HCT116 (cell line): Measurements from ENCODE around the gene PLCB3. TPM values are rescaled to one million over a fixed set of nuclear protein-coding genes. Genes with fewer than 3 reads are reported as not detected.

Experiments
- ATAC-seq: fragments of 200-7000 bp; cut with Tn5 transposase; 2 replicates; pipeline ENCODE4 v1.9.1; 2020; ENCODE audit warnings: mild to moderate bottlenecking, moderate library complexity
- BruUV-seq: library from RNA; stranded (reverse); fragments of 400-500 nt; replicated peaks from 2 replicates; lab custom pipeline; 2021; lab: Mats Ljungman, UMichigan
- CTCF ChIA-PET: fragments of 300-600 bp; sonication (Branson Sonifier 250); formaldehyde crosslinking; loops from one replicate; lab custom pipeline; 2021; ENCODE audit warnings: antibody characterized with exemption; lab: Charles Lee
- POLR2A ChIA-PET: fragments of 300-600, 350-600 bp; sonication (Branson Sonifier 250); formaldehyde crosslinking; loops from one replicate; lab custom pipeline; 2021; ENCODE audit warnings: antibody characterized with exemption; lab: Charles Lee
- RAD21 ChIA-PET, 2 experiments: fragments of 300-600 bp; sonication (Branson Sonifier 250); formaldehyde crosslinking; loops; one replicate each; lab custom pipeline; 2023; ENCODE audit warnings: low total read pairs in 2 of 2; ENCODE audit not compliant: uncharacterized antibody in 2 of 2, unreplicated experiment in 2 of 2, low non-redundant PET in 1 of 2; lab: Charles Lee
- DNase-seq: peaks from one replicate; pipeline ENCODE4 v3.0.0-alpha.2; 2010; ENCODE audit warnings: low read depth, low spot score
- H2AFZ ChIP-seq: fragments of 200-600 bp; shearing (Covaris generic), sonication (generic); 2 replicates; pipeline ENCODE4 v1.6.1; 2017; ENCODE audit warnings: low read depth, mixed run types, mixed read lengths, antibody characterized with exemption, low read length; ENCODE audit not compliant: poor library complexity, severe bottlenecking
- H3K27ac ChIP-seq: 2 replicates; pipeline ENCODE4 v1.5.1; 2012; ENCODE audit warnings: low read depth, low read length
- H3K27me3 ChIP-seq: fragments of 200-600 bp; sonication (generic); 2 replicates; pipeline ENCODE4 v1.6.1; 2016; ENCODE audit warnings: mixed run types, low read length, mixed read lengths; ENCODE audit not compliant: insufficient read depth
- H3K36me3 ChIP-seq, 2 experiments: fragments of 200-500 bp in 1 of 2; fragments of 200-600 bp in 1 of 2; sonication (Bioruptor generic) in 1 of 2; sonication (generic) in 1 of 2; 2 replicates each; pipeline versions ENCODE4 v1.5.1 to v1.6.1; 2014 to 2016; ENCODE audit warnings: low read length in 2 of 2, inconsistent platforms in 1 of 2, mixed read lengths in 1 of 2, mixed run types in 1 of 2; ENCODE audit not compliant: insufficient read depth in 2 of 2, control insufficient read depth in 1 of 2
- H3K4me1 ChIP-seq, 2 experiments: fragments of 200-600 bp in 1 of 2; sonication (generic) in 1 of 2; 2 replicates each; pipeline versions ENCODE4 v1.5.1 to v1.6.1; 2012 to 2017; ENCODE audit warnings: low read length in 2 of 2, inconsistent platforms in 1 of 2, mild to moderate bottlenecking in 1 of 2, mixed read lengths in 1 of 2, mixed run types in 1 of 2, moderate library complexity in 1 of 2; ENCODE audit not compliant: insufficient read depth in 2 of 2, control insufficient read depth in 1 of 2
- H3K4me2 ChIP-seq: fragments of 200-600 bp; sonication (generic); 2 replicates; pipeline ENCODE4 v1.6.1; 2017; ENCODE audit warnings: mixed run types, low read length, mixed read lengths
- H3K4me3 ChIP-seq, 2 experiments: fragments of 200-600 bp in 1 of 2; sonication (generic) in 1 of 2; replicated peaks in 1 of 2; 2 replicates each; pipeline ENCODE4 v1.5.1; 2011 to 2016; ENCODE audit warnings: low read length in 2 of 2, control low read depth in 1 of 2, low read depth in 1 of 2, mild to moderate bottlenecking in 1 of 2, mixed read lengths in 1 of 2, mixed run types in 1 of 2
- H3K79me2 ChIP-seq: fragments of 200-600 bp; sonication (generic); 2 replicates; pipeline ENCODE4 v1.6.1; 2017; ENCODE audit warnings: mild to moderate bottlenecking, mixed run types, low read length, moderate library complexity, mixed read lengths; ENCODE audit not compliant: insufficient read depth
- H3K9ac ChIP-seq: fragments of 200-600 bp; sonication (generic); 2 replicates; pipeline ENCODE4 v1.6.1; 2016; ENCODE audit warnings: low read length, mixed read lengths
- H3K9me2 ChIP-seq: fragments of 200-600 bp; sonication (generic), shearing (Covaris generic); 2 replicates; pipeline ENCODE4 v1.6.1; 2017; ENCODE audit warnings: mixed run types, mild to moderate bottlenecking, moderate library complexity; ENCODE audit not compliant: insufficient read depth
- H3K9me3 ChIP-seq, 2 experiments: fragments of 200-500 bp in 1 of 2; fragments of 200-600 bp in 1 of 2; sonication (Bioruptor generic) in 1 of 2; sonication (generic) in 1 of 2; 2 replicates each; pipeline ENCODE4 v1.6.1; 2014 to 2017; ENCODE audit warnings: low read length in 2 of 2, mixed read lengths in 2 of 2, inconsistent platforms in 1 of 2, low read depth in 1 of 2, mild to moderate bottlenecking in 1 of 2, mixed run types in 1 of 2, moderate library complexity in 1 of 2; ENCODE audit not compliant: control insufficient read depth in 1 of 2, insufficient read depth in 1 of 2
- H4K20me1 ChIP-seq: fragments of 200-600 bp; sonication (generic), shearing (Covaris generic); 2 replicates; pipeline ENCODE4 v1.6.1; 2017; ENCODE audit warnings: mixed run types, mild to moderate bottlenecking, moderate library complexity; ENCODE audit not compliant: insufficient read depth
- CBX3 ChIP-seq: IDR thresholded peaks from 2 replicates; pipeline ENCODE4 v1.6.1; 2012; ENCODE audit warnings: low read depth
- ELF1 ChIP-seq: IDR thresholded peaks from 2 replicates; pipeline ENCODE4 v1.6.1; 2012; ENCODE audit warnings: low read depth, borderline replicate concordance
- EZH2 ChIP-seq: fragments of 200-600 bp; sonication (generic); IDR thresholded peaks from 2 replicates; pipeline ENCODE4 v1.6.1; 2017; ENCODE audit warnings: antibody characterized with exemption, mixed run types
- FOSL1 ChIP-seq: IDR thresholded peaks from 2 replicates; pipeline ENCODE4 v1.6.1; 2012; ENCODE audit warnings: low read depth
- JUND ChIP-seq: IDR thresholded peaks from 2 replicates; pipeline ENCODE4 v1.6.1; 2012
- POLR2AphosphoS5 ChIP-seq: IDR thresholded peaks from 2 replicates; pipeline ENCODE4 v1.6.1; 2011; ENCODE audit warnings: mild to moderate bottlenecking, low read depth, low read length, moderate library complexity
- SIN3A ChIP-seq: IDR thresholded peaks from 2 replicates; pipeline ENCODE4 v1.6.1; 2012; ENCODE audit warnings: low read depth
- SP1 ChIP-seq: IDR thresholded peaks from 2 replicates; pipeline ENCODE4 v1.6.1; 2012; ENCODE audit warnings: low read depth
- TCF7L2 ChIP-seq: IDR thresholded peaks from 2 replicates; pipeline ENCODE4 v1.7.0; 2011; ENCODE audit warnings: borderline replicate concordance, inconsistent platforms; ENCODE audit not compliant: insufficient read depth, insufficient read length; ENCODE audit errors: extremely low read depth
- YY1 ChIP-seq: IDR thresholded peaks from 2 replicates; pipeline ENCODE4 v1.6.1; 2011; ENCODE audit warnings: low read length, low read depth, moderate library complexity, mild to moderate bottlenecking; ENCODE audit not compliant: insufficient replicate concordance; ENCODE audit errors: extremely low read depth
- ZFX ChIP-seq: fragments of 450-650 bp; IDR thresholded peaks from 2 replicates; pipeline ENCODE4 v1.6.1; 2017
- intact Hi-C: fragments of 100-400 bp; cut with micrococcal nuclease; formaldehyde crosslinking; loops from 2 replicates; pipeline ENCODE4 v1.10.0; 2022
- total RNA-seq: library from RNA; stranded (reverse); gene quantifications from one replicate; pipeline ENCODE4 v1.2.1, GENCODE V29; 2021; ENCODE audit not compliant: unreplicated experiment
- TF ChIP-seq, protein P1 (sequence below), 3 experiments: fragments of 200-600 bp in 1 of 3; sonication (generic) in 1 of 3; IDR thresholded peaks in 2 of 3; conservative IDR thresholded peaks in 1 of 3; 2 replicates each; pipeline ENCODE4 v1.5.1; 2012 to 2017; ENCODE audit warnings: low read depth in 2 of 3, low read length in 2 of 3, antibody characterized with exemption in 1 of 3, borderline replicate concordance in 1 of 3, control low read depth in 1 of 3, mild to moderate bottlenecking in 1 of 3, mixed read lengths in 1 of 3, mixed run types in 1 of 3, moderate library complexity in 1 of 3; ENCODE audit not compliant: insufficient read depth in 1 of 3
- TF ChIP-seq, protein P2 (sequence below): IDR thresholded peaks from 2 replicates; pipeline ENCODE4 v1.6.1; 2012
- TF ChIP-seq, protein P3 (sequence below): IDR thresholded peaks from 2 replicates; pipeline ENCODE4 v1.6.1; 2012

PLCB3 gene
- total RNA-seq, 1 experiment from 2014 or later, result 106 TPM

DNA sequence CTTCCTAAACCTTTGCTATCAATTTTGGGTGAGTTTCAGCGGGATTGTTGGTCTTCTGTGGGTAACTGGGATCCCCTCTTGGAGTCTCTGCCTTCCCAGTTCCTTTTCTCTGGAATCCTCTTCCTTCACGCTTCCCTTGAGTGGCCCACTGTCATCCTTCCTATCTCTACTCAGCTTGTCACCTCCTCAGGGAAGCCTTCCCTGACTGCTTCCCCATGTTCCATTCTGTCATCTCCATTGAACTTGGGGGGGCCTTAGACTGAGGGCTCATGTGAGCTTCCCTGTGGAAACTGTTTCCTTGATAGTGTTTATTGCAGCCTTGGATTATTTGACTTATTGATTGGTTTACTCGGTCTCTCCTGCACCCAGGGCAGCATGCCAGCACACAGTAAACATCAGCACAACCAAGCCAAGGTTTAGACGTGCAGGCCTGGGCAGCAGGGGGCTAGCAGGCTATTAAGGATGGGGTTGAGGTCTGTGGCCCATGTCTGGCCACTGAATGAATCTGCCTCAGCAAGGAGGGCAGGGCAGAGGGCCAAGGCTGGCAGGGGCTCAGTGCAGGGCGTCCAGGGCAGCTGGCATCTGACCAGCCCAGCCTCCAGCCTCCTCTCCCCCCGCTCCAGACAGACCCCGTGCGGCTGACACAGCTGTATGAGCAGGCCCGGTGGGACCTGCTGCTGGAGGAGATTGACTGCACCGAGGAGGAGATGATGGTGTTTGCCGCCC is 32.5 kb upstream of the PLCB3 start (continued):
- TF ChIP-seq, protein P1, sequence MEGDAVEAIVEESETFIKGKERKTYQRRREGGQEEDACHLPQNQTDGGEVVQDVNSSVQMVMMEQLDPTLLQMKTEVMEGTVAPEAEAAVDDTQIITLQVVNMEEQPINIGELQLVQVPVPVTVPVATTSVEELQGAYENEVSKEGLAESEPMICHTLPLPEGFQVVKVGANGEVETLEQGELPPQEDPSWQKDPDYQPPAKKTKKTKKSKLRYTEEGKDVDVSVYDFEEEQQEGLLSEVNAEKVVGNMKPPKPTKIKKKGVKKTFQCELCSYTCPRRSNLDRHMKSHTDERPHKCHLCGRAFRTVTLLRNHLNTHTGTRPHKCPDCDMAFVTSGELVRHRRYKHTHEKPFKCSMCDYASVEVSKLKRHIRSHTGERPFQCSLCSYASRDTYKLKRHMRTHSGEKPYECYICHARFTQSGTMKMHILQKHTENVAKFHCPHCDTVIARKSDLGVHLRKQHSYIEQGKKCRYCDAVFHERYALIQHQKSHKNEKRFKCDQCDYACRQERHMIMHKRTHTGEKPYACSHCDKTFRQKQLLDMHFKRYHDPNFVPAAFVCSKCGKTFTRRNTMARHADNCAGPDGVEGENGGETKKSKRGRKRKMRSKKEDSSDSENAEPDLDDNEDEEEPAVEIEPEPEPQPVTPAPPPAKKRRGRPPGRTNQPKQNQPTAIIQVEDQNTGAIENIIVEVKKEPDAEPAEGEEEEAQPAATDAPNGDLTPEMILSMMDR (IDR thresholded peaks at IDR 0.05 in 2 of 3, conservative IDR thresholded peaks at IDR 0.05 in 1 of 3; ENCODE audit: borderline replicate concordance in 1 of 3, insufficient read depth in 1 of 3, low read depth in 2 of 3, low read length in 2 of 3), result no peak
- TF ChIP-seq YY1 (no peak), ZFX (no peak), ELF1 (no peak)
- TF ChIP-seq, protein P2, sequence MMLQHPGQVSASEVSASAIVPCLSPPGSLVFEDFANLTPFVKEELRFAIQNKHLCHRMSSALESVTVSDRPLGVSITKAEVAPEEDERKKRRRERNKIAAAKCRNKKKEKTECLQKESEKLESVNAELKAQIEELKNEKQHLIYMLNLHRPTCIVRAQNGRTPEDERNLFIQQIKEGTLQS, result no peak

DNA sequence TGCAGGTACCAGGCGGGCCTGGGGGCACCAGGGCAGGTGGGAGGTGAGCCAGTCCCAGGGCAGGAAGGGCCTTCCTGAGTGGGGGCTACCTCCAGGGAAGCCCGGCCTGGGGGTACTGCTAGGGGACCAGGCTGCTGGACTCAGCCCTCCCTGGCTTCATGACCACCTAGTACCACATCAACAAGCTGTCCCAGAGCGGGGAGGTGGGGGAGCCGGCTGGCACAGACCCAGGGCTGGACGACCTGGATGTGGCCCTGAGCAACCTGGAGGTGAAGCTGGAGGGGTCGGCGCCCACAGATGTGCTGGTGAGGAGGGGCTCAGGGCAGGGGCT is 32.0 kb upstream of the PLCB3 start:
- TF ChIP-seq SP1 (no peak), CBX3 (no peak), FOSL1 (no peak), EZH2 (no peak), POLR2AphosphoS5 (no peak), JUND (no peak), TCF7L2 (no peak), SIN3A (no peak)
- TF ChIP-seq, protein P3, sequence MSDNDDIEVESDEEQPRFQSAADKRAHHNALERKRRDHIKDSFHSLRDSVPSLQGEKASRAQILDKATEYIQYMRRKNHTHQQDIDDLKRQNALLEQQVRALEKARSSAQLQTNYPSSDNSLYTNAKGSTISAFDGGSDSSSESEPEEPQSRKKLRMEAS, result no peak
- TF ChIP-seq, protein P1 (IDR thresholded peaks at IDR 0.05 in 2 of 3, conservative IDR thresholded peaks at IDR 0.05 in 1 of 3; ENCODE audit: borderline replicate concordance in 1 of 3, insufficient read depth in 1 of 3, low read depth in 2 of 3, low read length in 2 of 3), result no peak
- no peaks in the 10 kb centered on the region for H3K79me2 ChIP-seq
- no peaks in the 10 kb centered on the region for H3K9me2 ChIP-seq
- no peaks in the 10 kb centered on the region for H4K20me1 ChIP-seq
- ChIA-PET RAD21 (no interaction called here), CTCF (no interaction called here), POLR2A (no interaction called here)
- H3K27me3 ChIP-seq, result no peaks in the 10 kb centered on the region
- DNase-seq (no peak), ATAC-seq (no peak)
- no peak overlapping the region for H3K27ac ChIP-seq
- no peak overlapping the region for H3K9ac ChIP-seq
- BruUV-seq, result no TSS peak
- intact Hi-C loops, result no loop called here
- no peak overlapping the region for H3K4me2 ChIP-seq
- H3K36me3 ChIP-seq, result peaks cover 0 to 6% of the 10 kb centered on the region in 2 experiments; a peak in 1 of 4 replicates
- no peak overlapping the region for H3K4me3 ChIP-seq
- H3K4me1 ChIP-seq, result no peaks in the 10 kb centered on the region
- H2AFZ ChIP-seq, result no peak overlapping the region
- no peaks in the 10 kb centered on the region for H3K9me3 ChIP-seq
